GM21447 (cell line): ENCODE data around the gene CCNY.

ENCODE experiments used
- ATAC-seq: cut with Tn5 transposase; IDR thresholded peaks from one replicate; pipeline ENCODE4 v1.9.1; 2021; ENCODE audit not compliant: unreplicated experiment

The CCNY gene

DNA sequence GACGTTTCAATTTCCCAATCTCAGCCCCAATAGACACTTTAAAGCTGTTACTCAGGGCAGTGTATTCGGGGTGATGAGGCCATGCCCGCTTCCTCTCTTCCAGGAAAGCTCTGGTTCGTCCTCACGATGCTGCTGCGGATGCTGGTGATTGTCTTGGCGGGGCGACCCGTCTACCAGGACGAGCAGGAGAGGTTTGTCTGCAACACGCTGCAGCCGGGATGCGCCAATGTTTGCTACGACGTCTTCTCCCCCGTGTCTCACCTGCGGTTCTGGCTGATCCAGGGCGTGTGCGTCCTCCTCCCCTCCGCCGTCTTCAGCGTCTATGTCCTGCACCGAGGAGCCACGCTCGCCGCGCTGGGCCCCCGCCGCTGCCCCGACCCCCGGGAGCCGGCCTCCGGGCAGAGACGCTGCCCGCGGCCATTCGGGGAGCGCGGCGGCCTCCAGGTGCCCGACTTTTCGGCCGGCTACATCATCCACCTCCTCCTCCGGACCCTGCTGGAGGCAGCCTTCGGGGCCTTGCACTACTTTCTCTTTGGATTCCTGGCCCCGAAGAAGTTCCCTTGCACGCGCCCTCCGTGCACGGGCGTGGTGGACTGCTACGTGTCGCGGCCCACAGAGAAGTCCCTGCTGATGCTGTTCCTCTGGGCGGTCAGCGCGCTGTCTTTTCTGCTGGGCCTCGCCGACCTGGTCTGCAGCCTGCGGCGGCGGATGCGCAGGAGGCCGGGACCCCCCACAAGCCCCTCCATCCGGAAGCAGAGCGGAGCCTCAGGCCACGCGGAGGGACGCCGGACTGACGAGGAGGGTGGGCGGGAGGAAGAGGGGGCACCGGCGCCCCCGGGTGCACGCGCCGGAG lies 271.4 kb downstream of the CCNY start:
- ATAC-seq: no peak

DNA sequence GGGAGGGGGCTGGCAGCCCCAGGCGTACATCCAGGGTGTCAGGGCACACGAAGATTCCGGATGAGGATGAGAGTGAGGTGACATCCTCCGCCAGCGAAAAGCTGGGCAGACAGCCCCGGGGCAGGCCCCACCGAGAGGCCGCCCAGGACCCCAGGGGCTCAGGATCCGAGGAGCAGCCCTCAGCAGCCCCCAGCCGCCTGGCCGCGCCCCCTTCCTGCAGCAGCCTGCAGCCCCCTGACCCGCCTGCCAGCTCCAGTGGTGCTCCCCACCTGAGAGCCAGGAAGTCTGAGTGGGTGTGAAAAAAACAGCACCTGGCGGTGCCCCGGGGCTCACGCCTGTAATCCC lies 272.0 kb downstream of the CCNY start:
- ATAC-seq: no peak

DNA sequence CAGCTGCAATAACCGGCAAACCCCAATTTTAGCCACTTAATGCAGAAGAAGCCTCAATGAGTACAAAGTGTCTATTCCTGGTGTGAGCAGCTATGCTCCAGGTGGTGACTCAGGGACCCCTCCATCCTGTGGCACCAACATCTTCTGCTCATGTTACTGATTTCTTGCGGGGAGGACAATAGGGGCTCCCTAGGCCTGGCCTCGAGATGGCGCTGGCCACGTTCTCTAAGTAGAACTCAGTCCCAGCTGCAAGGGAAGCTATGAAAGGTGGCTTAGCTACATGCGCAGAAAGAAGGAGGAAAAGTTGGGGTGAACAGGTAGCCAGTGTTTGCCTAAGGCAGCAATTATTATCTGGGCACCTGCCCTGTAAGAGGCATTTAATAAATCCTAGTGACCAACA lies 275.4 kb downstream of the CCNY start:
- no peak for ATAC-seq

DNA sequence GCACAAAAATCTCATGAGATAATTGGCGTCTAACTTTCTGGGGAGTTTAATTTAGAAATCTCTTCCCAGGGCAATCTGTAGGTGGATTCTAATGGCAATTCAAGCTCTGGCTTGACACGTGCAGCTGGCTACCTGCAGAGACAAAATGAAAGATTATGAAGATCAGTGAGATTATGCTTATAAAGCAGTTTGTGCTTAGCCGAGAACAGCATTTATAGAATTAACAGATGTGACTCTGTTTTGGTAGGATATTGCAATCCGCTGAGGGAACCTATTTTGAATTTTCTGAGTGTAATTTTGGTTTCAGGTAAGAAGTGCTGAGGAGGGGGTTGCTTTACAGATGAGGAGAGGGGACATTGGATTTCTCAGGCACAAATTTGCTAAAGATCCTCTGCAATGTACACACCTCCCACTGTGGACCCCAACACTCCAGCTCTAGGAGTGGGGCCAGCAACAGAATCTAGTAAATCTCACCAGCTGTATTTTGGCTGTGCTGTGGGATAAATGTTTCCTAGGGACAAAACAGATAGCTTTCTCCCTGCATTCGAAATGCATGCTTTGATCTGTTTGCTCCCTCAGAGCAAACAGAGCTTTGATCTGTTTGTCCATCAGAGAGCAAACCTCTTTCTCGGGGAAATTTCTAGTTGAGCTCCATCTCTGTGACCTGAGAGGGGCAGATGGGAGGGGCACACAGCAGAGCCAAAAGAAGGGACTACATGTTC lies 276.2 kb downstream of the CCNY start:
- no peak for ATAC-seq

DNA sequence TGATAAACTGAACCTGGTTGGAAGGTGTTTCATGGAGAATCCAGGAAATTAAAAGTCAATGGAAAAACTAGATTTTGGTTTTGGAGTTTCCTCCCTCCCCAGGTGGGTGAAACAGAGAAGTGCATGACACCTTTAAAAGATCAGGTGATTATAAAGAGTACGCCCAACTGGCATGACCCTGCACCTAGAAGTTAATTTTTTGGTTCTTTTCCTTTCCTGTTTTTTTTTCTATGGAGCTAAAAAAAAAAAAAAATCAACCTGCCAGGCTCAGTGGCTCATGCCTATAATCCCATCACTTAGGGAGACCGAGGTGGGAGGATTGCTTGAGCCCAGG lies 276.8 kb downstream of the CCNY start:
- ATAC-seq: no peak

DNA sequence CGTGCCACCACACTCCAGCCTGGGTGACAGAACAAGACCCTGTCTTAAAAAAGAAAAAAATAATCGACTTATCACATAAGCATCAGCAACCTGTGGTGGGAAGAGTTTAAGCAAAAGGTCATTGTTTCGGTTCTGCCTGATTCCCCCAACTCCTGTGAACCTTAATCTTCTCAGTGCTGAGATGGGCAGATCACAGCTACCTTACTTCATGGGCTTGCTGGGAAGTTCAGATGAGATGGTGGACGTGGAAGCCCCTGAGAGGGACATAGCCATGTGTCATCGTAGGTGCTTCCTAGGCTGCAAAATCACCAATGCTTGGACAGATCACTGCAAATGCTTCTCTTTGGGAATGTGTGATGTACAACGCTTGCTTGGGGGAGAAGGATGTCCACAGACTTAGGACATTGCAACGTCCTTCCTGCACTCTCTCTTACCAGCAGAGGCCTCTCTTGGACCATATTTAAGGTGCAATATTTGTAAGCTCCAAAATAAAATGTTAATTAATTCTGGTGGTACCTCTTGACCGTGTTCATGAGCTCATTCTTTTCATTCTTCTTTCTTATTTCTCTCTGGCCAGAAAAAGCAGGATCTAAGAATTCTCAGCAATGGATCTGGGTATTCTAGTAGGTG lies 277.4 kb downstream of the CCNY start:
- ATAC-seq: no peak

DNA sequence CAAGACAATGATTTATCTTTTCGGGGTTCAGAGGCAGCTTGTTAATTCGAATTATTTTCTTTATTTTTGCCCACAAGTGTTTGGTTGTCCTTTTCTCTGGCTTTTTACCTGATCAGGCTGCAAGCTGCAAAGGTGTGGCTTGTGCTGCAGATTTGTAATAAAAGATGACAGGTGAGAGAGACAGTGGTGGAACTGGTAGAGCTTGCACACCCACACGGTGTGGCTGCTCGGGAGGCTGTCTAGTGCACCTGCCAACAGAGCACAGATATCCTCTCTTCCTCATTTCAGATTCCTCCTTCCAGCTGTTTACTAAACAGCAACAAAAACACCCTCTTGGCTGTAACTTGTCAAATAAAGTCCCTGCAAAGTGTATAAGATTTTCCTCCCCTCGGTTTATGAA lies 278.0 kb downstream of the CCNY start:
- no peak for ATAC-seq
